HT-29 (cell line): ENCODE data around the gene CAMK4. TPM values are rescaled to one million over a fixed set of nuclear protein-coding genes. Genes with fewer than 3 reads are reported as not detected.
"Not testable (repeated sequence)": the region's sequence is repeated elsewhere in the genome, so short reads cannot be mapped to it uniquely, and the experiment has no call there.

Experiments
- DNase-seq: peaks from one replicate; pipeline ENCODE4 v3.0.0-alpha.2; 2015; ENCODE audit warnings: low spot score
- total RNA-seq: library from RNA; depleted of rRNA; stranded (reverse); fragments of >200 nt; shearing (Covaris generic); gene quantifications from 2 replicates; pipeline ENCODE4 v1.2.3, GENCODE V29; 2014

The CAMK4 gene
- total RNA-seq, 1 experiment from 2014 or later: not detected

DNA sequence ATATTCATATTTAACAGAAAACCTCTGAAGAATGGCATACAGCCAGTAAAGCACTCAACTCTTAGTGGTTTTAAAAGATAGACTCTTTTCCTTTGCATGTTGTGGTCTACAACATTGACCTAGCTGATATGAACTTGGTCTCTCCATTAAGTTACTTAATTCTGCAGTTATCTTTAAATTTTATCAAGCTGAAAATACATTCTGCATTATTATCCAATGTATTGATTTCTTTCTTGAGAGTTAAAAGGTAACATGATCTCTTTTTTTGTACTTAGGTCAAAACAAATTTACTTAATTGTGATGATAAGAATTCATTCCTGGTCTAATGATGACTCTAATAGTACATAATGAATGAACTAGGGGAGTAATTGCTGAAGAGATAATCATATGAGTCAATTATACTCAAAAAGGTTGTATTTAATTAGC lies 155.2 kb downstream of the CAMK4 start:
- no peak for DNase-seq

DNA sequence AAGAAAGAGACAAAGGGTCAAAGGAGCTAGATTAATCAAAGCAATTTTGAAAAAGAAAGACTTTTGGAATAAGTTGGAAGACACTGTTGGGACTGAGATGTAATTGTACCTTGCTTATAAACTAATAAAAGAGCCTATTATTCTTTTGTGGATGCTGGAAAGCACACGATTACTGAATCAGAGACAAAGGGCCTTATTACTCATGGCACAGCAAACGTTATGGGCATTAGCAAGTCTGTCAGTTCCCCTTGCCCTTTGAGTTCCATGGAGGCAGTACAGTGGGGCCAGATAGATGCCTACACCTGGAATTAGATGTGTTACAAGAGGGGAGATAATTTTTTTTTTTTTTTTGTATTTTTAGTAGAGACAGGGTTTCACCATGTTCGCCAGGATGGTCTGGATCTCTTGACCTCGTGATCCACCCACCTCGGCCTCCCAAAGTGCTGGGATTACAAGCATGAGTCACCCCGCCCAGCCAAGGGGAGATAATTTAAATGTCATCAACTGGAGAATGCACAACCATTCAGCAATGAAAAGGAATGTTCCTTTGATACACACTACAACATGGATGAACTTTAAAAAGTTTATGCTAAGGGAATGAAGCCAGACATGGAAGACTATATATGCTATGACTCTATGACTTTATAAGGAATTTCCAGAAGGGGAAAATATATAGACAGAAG lies 159.2 kb downstream of the CAMK4 start:
- no peak for DNase-seq

- DNase-seq: no peak
Observed at GRCh38 chr5:111384220-111384619, 160.0 kb downstream of the CAMK4 start.

GRCh38 chr5:111385051-111385450 lies 160.9 kb downstream of the CAMK4 start:
- DNase-seq: no peak

DNA sequence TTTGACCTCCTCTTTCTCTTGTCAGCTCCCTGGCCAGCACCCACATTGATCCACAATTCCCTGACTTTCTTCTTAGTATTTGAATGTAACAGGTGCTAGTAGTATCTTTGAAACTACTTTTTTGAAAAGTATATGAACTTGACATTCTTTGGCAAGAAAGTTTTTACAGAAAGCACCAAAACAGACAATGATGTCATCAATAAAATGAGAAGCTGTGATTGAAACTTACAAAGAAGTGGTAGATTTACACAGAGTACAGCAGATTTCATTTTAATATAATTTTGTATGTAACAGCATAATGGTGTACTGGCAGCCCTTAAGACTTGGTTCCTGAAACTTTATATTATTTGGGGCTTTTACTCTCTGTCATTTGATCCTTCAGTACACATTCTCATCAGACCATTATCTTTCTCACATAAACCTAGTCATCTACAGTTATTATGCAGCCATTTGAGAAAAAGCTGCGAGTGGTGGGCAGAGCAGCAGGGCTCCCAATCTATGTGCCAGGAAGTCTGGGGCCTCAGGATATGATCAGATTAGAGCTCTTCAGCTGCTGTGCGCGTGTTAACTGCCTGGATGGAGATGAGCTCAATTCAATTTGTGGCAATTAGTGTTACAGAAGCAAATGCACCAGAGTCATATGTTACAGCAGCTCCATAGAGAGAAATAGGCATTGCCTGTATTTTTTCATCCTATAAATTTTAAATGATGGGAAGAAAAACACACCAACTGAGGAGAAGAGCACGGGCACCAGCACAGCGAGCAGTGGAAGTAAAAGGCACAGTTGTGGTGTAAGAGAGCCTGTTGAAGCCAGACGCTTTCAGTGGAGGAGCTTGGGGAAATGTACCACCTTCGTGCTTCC lies 162.0 kb downstream of the CAMK4 start:
- no peak for DNase-seq

- no peak for DNase-seq
Observed at GRCh38 chr5:111386832-111387162, 162.6 kb downstream of the CAMK4 start.

DNA sequence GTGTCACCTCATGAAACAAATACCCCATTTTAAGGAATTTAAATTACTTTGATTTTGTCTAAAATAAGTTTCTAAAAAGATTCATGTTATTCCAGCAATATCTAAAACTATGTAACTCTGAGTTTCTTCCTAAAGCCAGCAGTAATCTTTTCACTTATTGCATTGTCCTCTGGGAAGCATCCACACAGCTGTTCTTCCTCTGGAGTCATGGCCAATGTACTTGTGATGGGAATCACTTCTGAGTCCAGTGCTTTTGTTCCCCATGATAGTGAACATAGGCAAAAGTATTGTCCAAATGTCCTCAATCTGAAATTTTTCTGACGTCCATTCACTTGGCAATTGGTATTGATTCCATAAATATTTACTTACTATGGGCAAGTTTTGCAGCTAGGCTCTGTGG lies 163.2 kb downstream of the CAMK4 start:
- no peak for DNase-seq

DNA sequence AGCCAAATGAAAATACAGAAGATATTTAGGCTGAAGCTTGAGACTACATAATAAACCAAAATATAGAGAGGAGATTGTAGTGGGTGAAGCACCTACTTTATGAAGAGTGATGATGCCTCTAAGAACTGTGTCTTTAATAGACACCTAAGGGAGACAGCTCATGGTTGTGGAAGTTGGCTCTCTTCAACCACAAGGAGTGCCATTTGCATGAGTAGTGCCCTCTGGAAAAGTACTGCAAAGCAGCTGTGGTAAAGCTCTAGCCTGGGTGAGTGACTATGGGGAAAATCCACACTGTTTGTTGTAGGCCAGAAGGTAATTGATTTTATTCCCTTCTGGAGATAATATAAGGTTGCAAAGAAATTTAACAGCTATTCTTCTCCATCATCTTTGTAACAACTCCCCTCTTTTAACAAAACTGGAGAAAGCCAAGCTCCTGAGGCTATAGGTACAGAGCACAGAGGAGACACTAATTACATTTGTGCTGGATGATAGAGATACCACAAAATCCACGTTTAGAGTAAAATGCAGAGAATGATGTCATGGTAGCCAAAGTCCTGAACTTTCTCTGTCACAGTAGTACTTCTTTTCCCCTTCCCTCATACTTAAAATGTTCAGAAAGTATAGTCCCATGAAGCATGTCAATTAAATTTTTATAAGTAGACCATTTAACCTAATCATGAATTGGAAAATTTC lies 165.4 kb downstream of the CAMK4 start:
- DNase-seq: no peak

DNA sequence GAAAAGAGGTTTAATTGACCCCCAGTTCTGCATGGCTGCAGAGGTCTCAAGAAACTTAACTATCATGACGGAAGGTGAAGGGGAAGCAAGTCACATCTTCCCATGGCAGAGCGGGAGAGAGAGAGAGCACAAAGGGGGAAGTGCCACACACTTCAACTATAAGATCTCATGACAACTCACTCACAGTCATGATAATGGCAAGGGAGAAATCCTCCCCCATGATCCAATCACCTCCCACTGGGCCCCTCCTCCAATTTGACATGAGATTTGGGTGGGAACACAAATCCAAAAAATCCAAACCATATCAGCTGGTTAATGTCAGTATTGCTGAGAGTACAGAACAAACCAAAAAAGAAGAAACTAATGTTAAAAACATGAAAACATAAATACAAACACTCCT lies 168.0 kb downstream of the CAMK4 start:
- no peak for DNase-seq

DNA sequence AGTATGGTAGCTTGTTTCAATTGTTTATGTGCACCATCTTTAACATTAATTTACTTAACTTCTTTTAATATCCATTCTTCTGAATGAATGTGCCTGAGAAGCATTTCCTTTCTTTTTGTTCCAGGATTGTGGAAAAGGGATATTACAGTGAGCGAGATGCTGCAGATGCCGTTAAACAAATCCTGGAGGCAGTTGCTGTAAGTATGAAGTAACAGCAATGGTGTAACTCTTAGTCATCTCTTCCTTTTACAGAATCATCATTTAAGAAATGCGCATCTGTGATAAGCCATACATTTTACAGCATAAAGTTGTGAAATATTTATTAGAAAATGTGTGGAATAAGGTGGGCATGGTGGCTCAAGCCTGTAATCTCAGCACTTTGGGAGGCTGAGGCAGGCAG lies 170.4 kb downstream of the CAMK4 start:
- no peak for DNase-seq

GRCh38 chr5:111398013-111398412 lies 173.8 kb downstream of the CAMK4 start:
- no peak for DNase-seq

DNA sequence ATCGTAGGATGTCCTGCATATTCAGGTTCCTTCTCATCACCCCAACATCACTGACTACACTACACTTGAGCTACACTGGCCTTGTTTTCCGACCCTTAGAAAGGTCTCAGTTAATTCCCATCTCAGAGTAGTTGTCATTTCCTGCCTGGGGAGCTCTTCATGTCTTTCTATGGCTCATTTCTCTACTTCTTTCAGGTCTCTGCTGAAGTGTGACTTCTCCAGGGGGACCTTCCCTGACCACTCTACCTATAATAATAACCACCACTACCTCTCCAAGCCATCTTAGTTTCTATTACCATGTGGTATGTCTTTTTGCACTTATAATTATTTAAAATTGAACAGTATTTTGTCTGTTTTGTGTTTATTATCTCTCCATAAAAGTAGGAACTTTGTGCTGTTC lies 174.9 kb downstream of the CAMK4 start:
- no peak for DNase-seq

DNA sequence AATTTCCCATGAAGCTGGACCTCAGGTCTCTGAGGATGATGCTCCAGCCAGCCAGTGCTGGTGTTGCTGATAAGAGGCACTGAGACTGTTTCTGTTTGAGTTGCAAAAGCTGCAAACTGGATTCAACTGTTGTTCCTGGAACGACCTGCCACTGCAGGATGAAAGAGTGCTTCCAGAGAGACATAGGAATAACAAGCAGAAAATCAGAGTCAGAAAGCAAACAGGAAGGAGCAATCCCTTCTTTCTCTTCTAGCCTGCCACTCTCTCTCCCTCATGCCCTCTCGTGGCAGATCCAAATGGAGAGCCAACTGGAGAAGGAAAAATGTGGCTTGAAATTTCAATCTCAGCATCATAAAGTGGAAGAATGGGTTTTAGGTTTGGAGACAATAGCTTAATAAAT lies 177.7 kb downstream of the CAMK4 start:
- DNase-seq: peak; percentile 12

DNA sequence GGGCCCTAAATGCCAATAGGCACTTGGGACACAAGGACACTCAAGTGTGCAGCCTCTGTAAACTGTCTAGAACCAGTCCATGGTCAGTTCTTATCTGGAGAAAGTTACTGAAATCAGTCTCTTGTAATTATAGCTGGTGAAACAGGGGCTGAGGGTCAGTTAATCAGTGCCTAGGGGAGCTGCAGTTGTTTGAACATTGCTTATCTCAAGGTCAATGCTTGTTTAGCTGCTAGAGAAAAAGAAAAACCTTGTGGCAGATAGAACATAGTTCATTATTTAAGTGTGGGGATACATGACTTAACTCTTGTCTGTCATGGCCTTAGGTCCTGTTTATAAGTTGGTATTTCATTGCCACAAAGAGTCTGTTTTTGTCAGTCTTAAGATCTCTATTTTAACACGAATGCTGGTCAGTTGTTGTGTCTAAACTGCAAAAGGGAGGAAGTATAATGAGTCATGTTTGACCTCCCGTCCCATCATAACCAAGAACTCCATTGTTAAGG lies 180.1 kb downstream of the CAMK4 start:
- no peak for DNase-seq

- no peak for DNase-seq
Observed at GRCh38 chr5:111407562-111407961, 183.4 kb downstream of the CAMK4 start.

GRCh38 chr5:111408817-111409216 lies 184.6 kb downstream of the CAMK4 start:
- no peak for DNase-seq

DNA sequence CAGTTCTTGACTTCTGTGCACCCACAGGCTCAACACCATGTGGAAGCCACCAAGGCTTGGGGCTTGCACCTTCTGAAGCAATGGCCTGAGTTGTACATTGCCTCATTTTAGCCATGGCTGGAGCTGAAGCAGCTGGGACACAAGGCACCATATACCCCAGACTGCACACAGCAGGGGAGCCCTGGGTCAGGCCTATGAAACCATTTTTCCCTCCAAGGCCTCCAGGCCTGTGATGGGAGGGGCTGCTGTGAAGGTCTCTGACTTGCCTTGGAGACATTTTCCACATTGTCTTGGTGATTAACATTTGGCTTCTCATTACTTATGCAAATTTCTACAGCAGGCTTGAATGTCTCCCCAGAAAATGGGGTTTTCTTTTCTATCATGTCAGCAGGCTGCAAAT lies 185.1 kb downstream of the CAMK4 start:
- DNase-seq: not testable (repeated sequence)

- DNase-seq: not testable (repeated sequence)
Observed at GRCh38 chr5:111410067-111410466, 185.9 kb downstream of the CAMK4 start.

DNA sequence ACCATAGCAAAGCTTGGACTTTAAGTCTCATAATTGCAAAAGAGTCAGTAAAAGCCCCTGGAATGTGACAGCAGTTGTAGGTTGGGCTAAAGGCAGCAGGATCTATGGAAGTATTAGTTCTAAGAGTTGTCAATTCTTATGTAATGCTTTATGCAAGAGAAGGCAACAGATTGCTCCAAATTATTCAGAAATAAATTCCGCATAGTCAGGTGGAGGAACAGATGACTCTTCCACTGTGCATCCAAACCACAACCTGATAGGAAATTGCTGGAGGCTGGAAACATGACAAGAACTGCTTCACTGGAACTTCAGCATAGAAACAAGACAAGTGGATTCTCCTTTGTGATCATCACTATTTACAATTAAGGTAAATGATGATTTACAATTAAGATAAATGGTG lies 187.1 kb downstream of the CAMK4 start:
- no peak for DNase-seq

DNA sequence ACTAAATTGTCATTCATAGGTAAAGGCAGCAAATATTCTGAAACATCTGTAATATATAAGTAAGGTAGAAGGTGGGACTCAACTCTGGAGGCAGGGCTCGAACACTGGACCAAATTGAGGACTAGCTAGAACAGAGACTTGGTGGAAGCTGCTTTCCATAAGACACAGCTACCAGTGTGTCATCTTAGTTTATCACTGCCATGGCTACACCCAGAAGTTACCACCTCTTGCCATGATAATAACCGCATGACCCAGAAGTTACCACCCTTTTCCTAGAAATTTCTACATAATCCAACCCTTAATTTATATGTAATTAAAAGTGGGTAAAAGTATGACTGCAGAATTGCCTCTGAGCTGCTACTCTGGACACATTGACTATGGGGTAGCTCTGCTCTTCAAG lies 188.4 kb downstream of the CAMK4 start:
- DNase-seq: no peak

GRCh38 chr5:111415053-111415452 lies 190.9 kb downstream of the CAMK4 start:
- no peak for DNase-seq

DNA sequence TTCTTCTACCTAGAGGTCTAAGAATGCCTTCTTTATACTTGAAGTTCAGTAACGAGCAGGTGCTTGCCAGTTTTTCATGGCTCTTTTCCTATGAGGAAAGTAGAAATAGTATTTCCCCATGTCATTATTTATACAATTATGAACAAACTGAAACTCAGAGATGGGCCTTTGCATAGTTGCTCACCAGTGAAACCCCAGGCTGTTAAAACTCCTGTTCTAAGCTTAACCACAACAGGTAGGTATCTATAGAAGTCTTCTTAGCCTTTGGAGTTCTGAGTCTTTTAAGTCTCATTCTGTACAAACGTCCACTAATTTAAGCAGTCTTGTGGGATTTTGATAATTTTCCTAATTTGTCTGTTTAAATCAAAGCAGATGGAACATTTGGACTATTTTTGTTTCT lies 198.1 kb downstream of the CAMK4 start:
- no peak for DNase-seq
